Muscle of leg (tissue), 11 donors: ENCODE results near the gene SMG6. TPM values are rescaled to one million over a fixed set of nuclear protein-coding genes. Genes with fewer than 3 reads are reported as not detected.
A peak's percentile ranks its signal among the peaks of the same experiment; 100 is the strongest.
"Not testable (repeated sequence)": the region's sequence is repeated elsewhere in the genome, so short reads cannot be mapped to it uniquely, and the experiment has no call there.

Experiments
- DNase-seq: peaks from one replicate; pipeline ENCODE4 v3.0.0; 2013
- H3K27ac ChIP-seq: one replicate; pipeline ENCODE4 v1.5.1; 2013; ENCODE audit warnings: mild to moderate bottlenecking, low read length, control low read depth
- H3K27me3 ChIP-seq: one replicate; pipeline ENCODE4 v1.6.1; 2013; ENCODE audit warnings: low read length; ENCODE audit not compliant: control insufficient read depth, insufficient read depth
- H3K36me3 ChIP-seq: one replicate; pipeline ENCODE4 v1.6.1; 2013; ENCODE audit warnings: low read length; ENCODE audit not compliant: control insufficient read depth, insufficient read depth
- H3K4me1 ChIP-seq: one replicate; pipeline ENCODE4 v1.6.1; 2013; ENCODE audit warnings: low read length; ENCODE audit not compliant: control insufficient read depth, insufficient read depth
- H3K4me3 ChIP-seq: one replicate; pipeline ENCODE4 v1.5.1; 2013; ENCODE audit warnings: low read length, control low read depth
- H3K9me3 ChIP-seq: replicated peaks from 2 replicates; pipeline ENCODE4 v1.6.1; 2013; ENCODE audit warnings: low read depth, low read length; ENCODE audit not compliant: control insufficient read depth
- WGBS: methylation state at CpG from one replicate; pipeline ENCODE4 v1.1.5; 2013; ENCODE audit warnings: missing lambda C conversion rate; ENCODE audit not compliant: insufficient coverage; 5-methylcytosine and 5-hydroxymethylcytosine counted together
- polyA plus RNA-seq, 8 donors: library from polyadenylated mRNA; unstranded; fragments of 120-200 nt; gene quantifications; one replicate each; pipeline versions ENCODE4 v1.2.1 to v1.2.3, GENCODE V29; 2013; ENCODE audit warnings: inconsistent platforms in 1 of 8, low replicate concordance in 1 of 8; ENCODE audit not compliant: insufficient read length in 8 of 8, insufficient read depth in 1 of 8
- total RNA-seq: library from RNA; stranded (reverse); fragments of 120-200 nt; gene quantifications from one replicate; pipeline ENCODE4 v1.2.4, GENCODE V29; 2013

Gene SMG6
- total and polyA plus RNA-seq, 9 donors, result 12.7 to 21.8 (median 19.2) TPM

- H3K27ac ChIP-seq, result peak overlapping the region; percentile 98
- peaks cover 54% of the 10 kb centered on the region for H3K4me1 ChIP-seq
- H3K36me3 ChIP-seq, result peaks cover 5% of the 10 kb centered on the region
- no peaks in the 10 kb centered on the region for H3K27me3 ChIP-seq
- H3K4me3 ChIP-seq, result no peak overlapping the region
- WGBS, result 57% methylated on average over 3 of the region's 6 CpGs
- DNase-seq, result peak; percentile 70
- H3K9me3 ChIP-seq, result no peaks in the 10 kb centered on the region
Measured at GRCh38 chr17:2211661-2212399, 91.8 kb downstream of the SMG6 start.

- Histone ChIP-seq H3K9me3 (no peaks in the 10 kb centered on the region), H3K4me3 (no peak overlapping the region), H3K4me1 (peaks cover 49% of the 10 kb centered on the region), H3K27ac (no peak overlapping the region), H3K27me3 (no peaks in the 10 kb centered on the region), H3K36me3 (peaks cover 5% of the 10 kb centered on the region)
- DNase-seq, result no peak
- 50% methylated on average over 1 of the region's 2 CpGs for WGBS
Measured at GRCh38 chr17:2210726-2211125, 92.9 kb downstream of the SMG6 start.

- H3K4me1 ChIP-seq, result peaks cover 29% of the 10 kb centered on the region
- H3K4me3 ChIP-seq, result no peak overlapping the region
- peak; percentile 35 for DNase-seq
- H3K27me3 ChIP-seq, result no peaks in the 10 kb centered on the region
- 55% methylated on average over 7 of the region's 12 CpGs for WGBS
- no peaks in the 10 kb centered on the region for H3K9me3 ChIP-seq
- peaks cover 5% of the 10 kb centered on the region for H3K36me3 ChIP-seq
- H3K27ac ChIP-seq, result no peak overlapping the region
Measured at GRCh38 chr17:2207815-2208515, 95.6 kb downstream of the SMG6 start.

- WGBS, result 90% methylated on average over 2 of the region's 7 CpGs
- Histone ChIP-seq H3K27me3 (no peaks in the 10 kb centered on the region), H3K4me3 (no peak overlapping the region), H3K9me3 (no peaks in the 10 kb centered on the region), H3K27ac (no peak overlapping the region), H3K4me1 (peaks cover 15% of the 10 kb centered on the region), H3K36me3 (no peaks in the 10 kb centered on the region)
- DNase-seq, result no peak
Measured at GRCh38 chr17:2204393-2204792, 99.2 kb downstream of the SMG6 start.

- peaks cover 15% of the 10 kb centered on the region for H3K4me1 ChIP-seq
- no peaks in the 10 kb centered on the region for H3K9me3 ChIP-seq
- H3K36me3 ChIP-seq, result no peaks in the 10 kb centered on the region
- no peak overlapping the region for H3K27ac ChIP-seq
- WGBS, result 100% methylated on average over 2 of the region's 3 CpGs
- H3K4me3 ChIP-seq, result no peak overlapping the region
- DNase-seq, result no peak
- no peaks in the 10 kb centered on the region for H3K27me3 ChIP-seq
Measured at GRCh38 chr17:2203818-2204217, 99.8 kb downstream of the SMG6 start.

GRCh38 chr17:2202996-2203575 is 100.5 kb downstream of the SMG6 start:
- H3K36me3 ChIP-seq, result no peaks in the 10 kb centered on the region
- H3K27me3 ChIP-seq, result no peaks in the 10 kb centered on the region
- H3K27ac ChIP-seq, result peak overlapping the region; percentile 2
- peaks cover 13% of the 10 kb centered on the region for H3K4me1 ChIP-seq
- WGBS, result 0% methylated on average over 2 of the region's 3 CpGs
- no peak overlapping the region for H3K4me3 ChIP-seq
- DNase-seq, result peak; percentile 40
- H3K9me3 ChIP-seq, result no peaks in the 10 kb centered on the region

- H3K36me3 ChIP-seq, result no peaks in the 10 kb centered on the region
- no peaks in the 10 kb centered on the region for H3K27me3 ChIP-seq
- 75% methylated on average over 1 of the region's 5 CpGs for WGBS
- H3K9me3 ChIP-seq, result no peaks in the 10 kb centered on the region
- H3K4me3 ChIP-seq, result no peak overlapping the region
- peaks cover 10% of the 10 kb centered on the region for H3K4me1 ChIP-seq
- H3K27ac ChIP-seq, result peak overlapping the region; percentile 2
- DNase-seq, result no peak
Measured at GRCh38 chr17:2202302-2202995, 101.1 kb downstream of the SMG6 start.

GRCh38 chr17:2199386-2199785 is 104.2 kb downstream of the SMG6 start:
- WGBS, result 98% methylated on average over 8 of the region's 8 CpGs
- not testable (repeated sequence) for H3K27me3 ChIP-seq, H3K27ac ChIP-seq, H3K36me3 ChIP-seq, H3K9me3 ChIP-seq, DNase-seq, H3K4me3 ChIP-seq
- H3K4me1 ChIP-seq, result peaks cover 18% of the 10 kb centered on the region

- H3K36me3 ChIP-seq, result no peaks in the 10 kb centered on the region
- no peak overlapping the region for H3K4me3 ChIP-seq
- no peaks in the 10 kb centered on the region for H3K9me3 ChIP-seq
- H3K4me1 ChIP-seq, result peaks cover 18% of the 10 kb centered on the region
- no CpG with 5 or more reads among the region's 6 CpGs for WGBS
- no peak overlapping the region for H3K27ac ChIP-seq
- no peaks in the 10 kb centered on the region for H3K27me3 ChIP-seq
- DNase-seq, result no peak
Measured at GRCh38 chr17:2198927-2199326, 104.7 kb downstream of the SMG6 start.

GRCh38 chr17:2197271-2197670 is 106.3 kb downstream of the SMG6 start:
- WGBS, result no CpG with 5 or more reads among the region's 6 CpGs
- Histone ChIP-seq H3K27me3 (no peaks in the 10 kb centered on the region), H3K9me3 (no peaks in the 10 kb centered on the region), H3K27ac (no peak overlapping the region), H3K36me3 (peaks cover 7% of the 10 kb centered on the region), H3K4me3 (no peak overlapping the region), H3K4me1 (peaks cover 11% of the 10 kb centered on the region)
- DNase-seq, result no peak
